DOHH2 (cell line): ENCODE results near the gene EML4.
"Not testable (repeated sequence)": the region's sequence is repeated elsewhere in the genome, so short reads cannot be mapped to it uniquely, and the experiment has no call there.

Experiments used
- H3F3A ChIP-seq: fragments of 200-600 bp; sonication (generic), shearing (Covaris generic); 2 replicates; pipeline ENCODE4 v1.6.0; 2016; ENCODE audit warnings: antibody characterized with exemption, mild to moderate bottlenecking; ENCODE audit not compliant: control insufficient read depth, insufficient read depth
- H3K27ac ChIP-seq: fragments of 200-600 bp; sonication (generic); 2 replicates; pipeline ENCODE4 v1.5.1; 2014; ENCODE audit warnings: low read depth, mild to moderate bottlenecking, low read length, moderate library complexity
- H3K27me3 ChIP-seq: fragments of 200-600 bp; sonication (generic); 2 replicates; pipeline ENCODE4 v1.6.1; 2014; ENCODE audit warnings: mild to moderate bottlenecking, low read length, mixed read lengths; ENCODE audit not compliant: control insufficient read depth
- H3K36me3 ChIP-seq: fragments of 200-600 bp; sonication (generic); 2 replicates; pipeline ENCODE4 v1.6.1; 2014; ENCODE audit warnings: mild to moderate bottlenecking, low read length, moderate library complexity, mixed read lengths; ENCODE audit not compliant: control insufficient read depth
- H3K4me1 ChIP-seq: fragments of 200-600 bp; sonication (generic); 2 replicates; pipeline ENCODE4 v1.6.1; 2014; ENCODE audit warnings: mild to moderate bottlenecking, low read length, mixed read lengths; ENCODE audit not compliant: control insufficient read depth
- H3K4me2 ChIP-seq: fragments of 200-600 bp; sonication (generic); 2 replicates; pipeline ENCODE4 v1.6.0; 2014; ENCODE audit warnings: mild to moderate bottlenecking, low read length, moderate library complexity
- H3K4me3 ChIP-seq: fragments of 200-600 bp; sonication (generic); 2 replicates; pipeline ENCODE4 v1.5.1; 2014; ENCODE audit warnings: mild to moderate bottlenecking, low read length, mixed read lengths
- H3K79me2 ChIP-seq: fragments of 200-600 bp; sonication (generic); 2 replicates; pipeline ENCODE4 v1.6.1; 2014; ENCODE audit warnings: mild to moderate bottlenecking, low read length, mixed read lengths; ENCODE audit not compliant: control insufficient read depth
- H3K9me2 ChIP-seq: fragments of 200-600 bp; sonication (generic); replicated peaks from 2 replicates; pipeline ENCODE4 v1.6.1; 2014; ENCODE audit warnings: mild to moderate bottlenecking, low read length, mixed read lengths; ENCODE audit not compliant: control insufficient read depth
- H3K9me3 ChIP-seq: fragments of 200-600 bp; sonication (generic); 2 replicates; pipeline ENCODE4 v1.6.1; 2014; ENCODE audit warnings: antibody characterized with exemption, low read length, mixed read lengths; ENCODE audit not compliant: control insufficient read depth, insufficient read depth
- H4K20me1 ChIP-seq: fragments of 200-600 bp; sonication (generic); 2 replicates; pipeline ENCODE4 v1.6.0; 2014; ENCODE audit warnings: low read depth, mild to moderate bottlenecking, antibody characterized with exemption, low read length, moderate library complexity; ENCODE audit not compliant: control insufficient read depth, insufficient read depth
- CTCF ChIP-seq: fragments of 200-600 bp; sonication (generic); IDR thresholded peaks from one replicate; pipeline ENCODE4 v1.5.1; 2014; ENCODE audit warnings: antibody characterized with exemption, mild to moderate bottlenecking, low read depth, low read length; ENCODE audit not compliant: poor library complexity, severe bottlenecking
- EZH2phosphoT487 ChIP-seq: fragments of 200-600 bp; sonication (generic); IDR thresholded peaks from 2 replicates; pipeline ENCODE4 v1.6.1; 2017; ENCODE audit warnings: borderline replicate concordance, mild to moderate bottlenecking, antibody characterized with exemption, low read length, moderate library complexity, mixed read lengths

The EML4 gene

GRCh38 chr2:42132191-42132965 lies 36.8 kb upstream of the EML4 start:
- H3K4me2 ChIP-seq = peak overlapping the region; percentile 89

GRCh38 chr2:42132966-42133641 lies 36.0 kb upstream of the EML4 start:
- H3K9me3 ChIP-seq = no peaks in the 10 kb centered on the region
- no peaks in the 10 kb centered on the region for H3K9me2 ChIP-seq
- H3K4me1 ChIP-seq = peaks cover 41% of the 10 kb centered on the region
- peak overlapping the region; percentile 89 for H3K4me2 ChIP-seq
- H3K79me2 ChIP-seq = no peaks in the 10 kb centered on the region
- H3K4me3 ChIP-seq = peak overlapping the region; percentile 67
- H3F3A ChIP-seq = peaks cover 9% of the 10 kb centered on the region
- H4K20me1 ChIP-seq = peaks cover 8% of the 10 kb centered on the region; the same call in 1 of the 2 replicates
- H3K36me3 ChIP-seq = no peaks in the 10 kb centered on the region
- H3K27ac ChIP-seq = no peak overlapping the region
- H3K27me3 ChIP-seq = peaks cover 41% of the 10 kb centered on the region
- TF ChIP-seq EZH2phosphoT487 = no peak
- no peak for TF ChIP-seq CTCF

More at GRCh38 chr2:42132191-42132965, 36.8 kb upstream of the EML4 start:
- TF ChIP-seq EZH2phosphoT487 (no peak), CTCF (no peak)
- no peaks in the 10 kb centered on the region for H3K36me3 ChIP-seq
- peaks cover 14% of the 10 kb centered on the region; the same call in 1 of the 2 replicates for H4K20me1 ChIP-seq
- H3K9me3 ChIP-seq = no peaks in the 10 kb centered on the region
- peaks cover 44% of the 10 kb centered on the region for H3K27me3 ChIP-seq
- H3K9me2 ChIP-seq = no peaks in the 10 kb centered on the region
- peak overlapping the region; percentile 67 for H3K4me3 ChIP-seq
- peaks cover 15% of the 10 kb centered on the region for H3F3A ChIP-seq
- peaks cover 48% of the 10 kb centered on the region for H3K4me1 ChIP-seq
- H3K79me2 ChIP-seq = no peaks in the 10 kb centered on the region
- H3K27ac ChIP-seq = no peak overlapping the region

- peaks cover 8% of the 10 kb centered on the region; the same call in 1 of the 2 replicates for H4K20me1 ChIP-seq
- no peak overlapping the region for H3K27ac ChIP-seq
- H3K9me3 ChIP-seq = no peaks in the 10 kb centered on the region
- TF ChIP-seq CTCF (no peak), EZH2phosphoT487 (no peak)
- H3K9me2 ChIP-seq = no peaks in the 10 kb centered on the region
- peaks cover 41% of the 10 kb centered on the region for H3K27me3 ChIP-seq
- no peak overlapping the region; the same call in 1 of the 2 replicates for H3K4me3 ChIP-seq
- no peaks in the 10 kb centered on the region for H3K79me2 ChIP-seq
- peaks cover 6% of the 10 kb centered on the region for H3F3A ChIP-seq
- H3K36me3 ChIP-seq = no peaks in the 10 kb centered on the region
- peaks cover 34% of the 10 kb centered on the region for H3K4me1 ChIP-seq
- H3K4me2 ChIP-seq = peak overlapping the region; percentile 89
Measured at GRCh38 chr2:42133771-42134195, 35.4 kb upstream of the EML4 start.

GRCh38 chr2:42134401-42134932 lies 34.7 kb upstream of the EML4 start:
- not testable (repeated sequence) for H3K9me3 ChIP-seq, H3F3A ChIP-seq, H3K9me2 ChIP-seq, H3K27ac ChIP-seq, H3K79me2 ChIP-seq, H4K20me1 ChIP-seq, H3K4me2 ChIP-seq, H3K36me3 ChIP-seq, H3K4me3 ChIP-seq
- H3K27me3 ChIP-seq = peaks cover 42% of the 10 kb centered on the region
- H3K4me1 ChIP-seq = peaks cover 27% of the 10 kb centered on the region
